Gastroesophageal sphincter (tissue), 4 donors: ENCODE measurements around the gene GHITM. TPM values are rescaled to one million over a fixed set of nuclear protein-coding genes. Genes with fewer than 3 reads are reported as not detected.
"Not testable (repeated sequence)": the region's sequence is repeated elsewhere in the genome, so short reads cannot be mapped to it uniquely, and the experiment has no call there.

ENCODE experiments used
- ATAC-seq: fragments of 150-250 bp; one replicate; pipeline ENCODE4 v1.9.1; 2016; ENCODE audit warnings: mild to moderate bottlenecking, moderate library complexity
- H3K27ac ChIP-seq, 4 donors: fragments of 200-600 bp; sonication (generic) in 3 of 4; 1 replicate in 3 of 4; 2 replicates in 1 of 4; pipeline ENCODE4 v1.5.1; 2016 to 2019
- H3K27me3 ChIP-seq: fragments of 200-600 bp; sonication (generic); one replicate; pipeline ENCODE4 v1.5.1; 2019
- H3K36me3 ChIP-seq, 2 donors: fragments of 200-600 bp; sonication (generic); one replicate each; pipeline ENCODE4 v1.5.1; 2019; ENCODE audit warnings: control low read depth in 1 of 2
- H3K4me1 ChIP-seq, 3 donors: fragments of 200-600 bp; sonication (generic); 1 replicate in 2 of 3; 2 replicates in 1 of 3; pipeline ENCODE4 v1.5.1; 2016 to 2019; ENCODE audit warnings: control low read depth in 2 of 3
- H3K4me3 ChIP-seq, 2 donors: fragments of 200-600 bp; sonication (generic); one replicate each; pipeline ENCODE4 v1.5.1; 2019; ENCODE audit warnings: mild to moderate bottlenecking in 1 of 2, moderate library complexity in 1 of 2
- H3K9me3 ChIP-seq, 3 donors: fragments of 200-600 bp; sonication (generic); one replicate each; pipeline ENCODE4 v1.5.1; 2017 to 2019; ENCODE audit warnings: control low read depth in 2 of 3
- CTCF ChIP-seq, 4 experiments: fragments of 200-600 bp in 2 of 4; fragments of 450-650 bp in 2 of 4; sonication (generic) in 1 of 4; IDR thresholded peaks; one replicate each; pipeline ENCODE4 v1.5.1; 2017 to 2019; ENCODE audit warnings: antibody characterized with exemption in 4 of 4, mild to moderate bottlenecking in 2 of 4, moderate library complexity in 2 of 4
- EP300 ChIP-seq: sonication (generic); formaldehyde crosslinking; IDR thresholded peaks from one replicate; pipeline ENCODE4 v1.6.1; 2017; ENCODE audit warnings: antibody characterized with exemption, mild to moderate bottlenecking
- POLR2A ChIP-seq, 2 donors: fragments of 450-650 bp; IDR thresholded peaks; one replicate each; pipeline ENCODE4 v1.6.1; 2017; ENCODE audit warnings: antibody characterized with exemption in 2 of 2, mild to moderate bottlenecking in 2 of 2, moderate library complexity in 1 of 2
- POLR2AphosphoS5 ChIP-seq: sonication (generic); formaldehyde crosslinking; IDR thresholded peaks from one replicate; pipeline ENCODE4 v1.6.1; 2017; ENCODE audit warnings: antibody characterized with exemption
- WGBS, 2 donors: methylation state at CpG; one replicate each; pipeline ENCODE4 v1.1.5; 2018; ENCODE audit warnings: low coverage in 1 of 2; 5-methylcytosine and 5-hydroxymethylcytosine counted together
- total RNA-seq, 4 donors: library from RNA; depleted of rRNA; stranded (reverse); fragments of >200 nt; gene quantifications; one replicate each; pipeline ENCODE4 v1.1.0, GENCODE V29; 2016

GHITM gene
- total RNA-seq, 4 donors from 2014 or later, result 134 to 230 (median 190) TPM

GRCh38 chr10:84148006-84148597, 8.8 kb downstream of the GHITM start:
- H3K27ac ChIP-seq, H3K9me3 ChIP-seq, H3K27me3 ChIP-seq, ATAC-seq, H3K4me1 ChIP-seq, H3K4me3 ChIP-seq: not testable (repeated sequence)
- 69 to 81% methylated on average over 5 to 9 of the region's 9 CpGs for WGBS, 2 donors
- peak; percentile 44 to 61 (median 51) for TF ChIP-seq CTCF (IDR thresholded peaks at IDR 0.05)
- peaks cover 27 to 100% of the 10 kb centered on the region in 2 donors for H3K36me3 ChIP-seq

GRCh38 chr10:84149854-84150253, 10.5 kb downstream of the GHITM start:
- Histone ChIP-seq H3K27ac (no peak overlapping the region), H3K4me1 (no peaks in the 10 kb centered on the region), H3K27me3 (no peaks in the 10 kb centered on the region), H3K4me3 (no peak overlapping the region), H3K36me3 (peaks cover 16 to 100% of the 10 kb centered on the region in 2 donors), H3K9me3 (no peaks in the 10 kb centered on the region)
- ATAC-seq, result no peak
- TF ChIP-seq EP300 (no peak), POLR2AphosphoS5 (no peak), CTCF (IDR thresholded peaks at IDR 0.05) (no peak), POLR2A (IDR thresholded peaks at IDR 0.05) (no peak)
- WGBS, 2 donors, result 71 to 96% methylated on average over 2 of the region's 2 CpGs

GRCh38 chr10:84152769-84153168, 13.5 kb downstream of the GHITM start:
- H3K4me1 ChIP-seq, result no peaks in the 10 kb centered on the region
- peaks cover 5 to 79% of the 10 kb centered on the region in 2 donors for H3K36me3 ChIP-seq
- TF ChIP-seq POLR2A (IDR thresholded peaks at IDR 0.05), result no peak
- no peak for TF ChIP-seq CTCF (IDR thresholded peaks at IDR 0.05)
- TF ChIP-seq POLR2AphosphoS5, result no peak
- no peak for TF ChIP-seq EP300
- no peaks in the 10 kb centered on the region for H3K9me3 ChIP-seq
- no peaks in the 10 kb centered on the region for H3K27me3 ChIP-seq
- no peak overlapping the region for H3K27ac ChIP-seq
- ATAC-seq, result no peak
- no peak overlapping the region for H3K4me3 ChIP-seq

GRCh38 chr10:84155521-84155920, 16.2 kb downstream of the GHITM start:
- Histone ChIP-seq H3K4me3 (no peak overlapping the region), H3K36me3 (peaks cover 0 to 52% of the 10 kb centered on the region in 2 donors), H3K4me1 (no peaks in the 10 kb centered on the region), H3K27me3 (no peaks in the 10 kb centered on the region), H3K9me3 (no peaks in the 10 kb centered on the region), H3K27ac (no peak overlapping the region)
- 83 to 86% methylated on average over 1 to 4 of the region's 4 CpGs for WGBS, 2 donors
- no peak for TF ChIP-seq POLR2AphosphoS5
- no peak for TF ChIP-seq POLR2A (IDR thresholded peaks at IDR 0.05)
- no peak for TF ChIP-seq CTCF (IDR thresholded peaks at IDR 0.05)
- no peak for ATAC-seq

GRCh38 chr10:84156009-84156408, 16.7 kb downstream of the GHITM start:
- H3K4me3 ChIP-seq, result no peak overlapping the region
- H3K27me3 ChIP-seq, result no peaks in the 10 kb centered on the region
- no peaks in the 10 kb centered on the region for H3K9me3 ChIP-seq
- H3K36me3 ChIP-seq, result peaks cover 0 to 47% of the 10 kb centered on the region in 2 donors
- TF ChIP-seq POLR2AphosphoS5 (no peak), EP300 (no peak), CTCF (IDR thresholded peaks at IDR 0.05) (no peak), POLR2A (IDR thresholded peaks at IDR 0.05) (no peak)
- no peaks in the 10 kb centered on the region for H3K4me1 ChIP-seq
- no peak overlapping the region for H3K27ac ChIP-seq
- 83 to 93% methylated on average over 2 of the region's 2 CpGs for WGBS, 2 donors
- ATAC-seq, result no peak
